Esophagus muscularis mucosa (tissue), 4 donors: ENCODE results near the gene SRGAP3. TPM values are rescaled to one million over a fixed set of nuclear protein-coding genes. Genes with fewer than 3 reads are reported as not detected.

Experiments
- DNase-seq: peaks from one replicate; pipeline ENCODE4 v3.0.0-alpha.2; 2017; ENCODE audit errors: extremely low spot score
- H3K27ac ChIP-seq, 4 donors: fragments of 200-600 bp; sonication (generic); replicated peaks in 1 of 4; 1 replicate in 3 of 4; 2 replicates in 1 of 4; pipeline ENCODE4 v1.5.1; 2016 to 2019; ENCODE audit warnings: mild to moderate bottlenecking in 1 of 4
- H3K27me3 ChIP-seq, 4 donors: fragments of 200-600 bp; sonication (generic); one replicate each; pipeline versions ENCODE4 v1.5.1 to v1.6.0; 2016 to 2019
- H3K36me3 ChIP-seq, 4 donors: fragments of 200-600 bp; sonication (generic); one replicate each; pipeline ENCODE4 v1.5.1; 2016 to 2019
- H3K4me1 ChIP-seq, 4 donors: fragments of 200-600 bp; sonication (generic); one replicate each; pipeline ENCODE4 v1.5.1; 2016 to 2019
- H3K4me3 ChIP-seq, 4 donors: fragments of 200-600 bp; sonication (generic); 1 replicate in 2 of 4; 2 replicates in 2 of 4; pipeline ENCODE4 v1.5.1; 2016 to 2019; ENCODE audit warnings: mild to moderate bottlenecking in 4 of 4, moderate library complexity in 1 of 4
- H3K9me3 ChIP-seq, 4 donors: fragments of 200-600 bp; sonication (generic); 1 replicate in 3 of 4; 2 replicates in 1 of 4; pipeline ENCODE4 v1.5.1; 2016 to 2019
- CTCF ChIP-seq, 3 experiments: fragments of 200-600 bp in 2 of 3; fragments of 450-650 bp in 1 of 3; sonication (generic) in 2 of 3; IDR thresholded peaks; one replicate each; pipeline ENCODE4 v1.5.1; 2017 to 2019; ENCODE audit warnings: antibody characterized with exemption in 3 of 3, mild to moderate bottlenecking in 2 of 3, moderate library complexity in 1 of 3
- EP300 ChIP-seq: sonication (generic); formaldehyde crosslinking; IDR thresholded peaks from one replicate; pipeline ENCODE4 v1.6.1; 2017; ENCODE audit warnings: antibody characterized with exemption
- POLR2A ChIP-seq: fragments of 450-650 bp; IDR thresholded peaks from one replicate; pipeline ENCODE4 v1.6.1; 2017; ENCODE audit warnings: antibody characterized with exemption, moderate library complexity, mild to moderate bottlenecking, low read depth
- POLR2AphosphoS5 ChIP-seq, 2 donors: sonication (generic); formaldehyde crosslinking; IDR thresholded peaks; one replicate each; pipeline ENCODE4 v1.6.1; 2017; ENCODE audit warnings: antibody characterized with exemption in 2 of 2
- WGBS: methylation state at CpG from one replicate; pipeline ENCODE4 v1.1.5; 2018; 5-methylcytosine and 5-hydroxymethylcytosine counted together
- intact Hi-C: fragments of 100-400 bp; cut with DNase I; formaldehyde crosslinking; loops from one replicate; pipeline ENCODE4 v1.15.1; 2023
- total RNA-seq, 4 donors: library from RNA; depleted of rRNA; stranded (reverse); fragments of >200 nt; gene quantifications; one replicate each; pipeline versions ENCODE4 v1.1.0 to v1.2.1, GENCODE V29; 2016

The SRGAP3 gene
- total RNA-seq, 4 donors from 2014 or later = 2.4 to 8.6 (median 3.1) TPM

- intact Hi-C loops = no loop called here
- DNase-seq = no peak
- WGBS = 82% methylated on average over 2 of the region's 2 CpGs
Observed at GRCh38 chr3:9118222-9118621, 131.2 kb downstream of the SRGAP3 start.

GRCh38 chr3:9117220-9117619 is 132.2 kb downstream of the SRGAP3 start:
- no peaks in the 10 kb centered on the region for H3K9me3 ChIP-seq
- no peak for DNase-seq
- H3K27ac ChIP-seq = no peak overlapping the region
- intact Hi-C loops = no loop called here
- WGBS = 77% methylated on average over 1 of the region's 1 CpG
- H3K27me3 ChIP-seq = no peaks in the 10 kb centered on the region
- no peak overlapping the region for H3K4me3 ChIP-seq
- peaks cover 0 to 3% (median 1%) of the 10 kb centered on the region in 4 donors for H3K4me1 ChIP-seq
- peaks cover 0 to 3% (median 0%) of the 10 kb centered on the region in 4 donors for H3K36me3 ChIP-seq
- no peak for TF ChIP-seq CTCF (IDR thresholded peaks at IDR 0.05)
- no peak for TF ChIP-seq POLR2AphosphoS5 (IDR thresholded peaks at IDR 0.05)
- TF ChIP-seq POLR2A = no peak
- TF ChIP-seq EP300 = no peak

More at GRCh38 chr3:9118222-9118621, 131.2 kb downstream of the SRGAP3 start:
- Histone ChIP-seq H3K9me3 (no peaks in the 10 kb centered on the region), H3K27ac (no peak overlapping the region), H3K27me3 (no peaks in the 10 kb centered on the region), H3K4me3 (no peak overlapping the region), H3K36me3 (peaks cover 0 to 3% (median 0%) of the 10 kb centered on the region in 4 donors), H3K4me1 (no peaks in the 10 kb centered on the region)
- TF ChIP-seq POLR2A (no peak), CTCF (IDR thresholded peaks at IDR 0.05) (no peak), EP300 (no peak), POLR2AphosphoS5 (IDR thresholded peaks at IDR 0.05) (no peak)

GRCh38 chr3:9116336-9116735 is 133.1 kb downstream of the SRGAP3 start:
- DNase-seq = no peak
- TF ChIP-seq POLR2A = no peak
- TF ChIP-seq CTCF (IDR thresholded peaks at IDR 0.05) = no peak
- no peaks in the 10 kb centered on the region for H3K27me3 ChIP-seq
- no peak overlapping the region for H3K4me3 ChIP-seq
- intact Hi-C loops = no loop called here
- WGBS = 86% methylated on average over 3 of the region's 3 CpGs
- H3K4me1 ChIP-seq = peaks cover 0 to 12% (median 10%) of the 10 kb centered on the region in 4 donors
- no peaks in the 10 kb centered on the region for H3K36me3 ChIP-seq
- no peak overlapping the region for H3K27ac ChIP-seq
- H3K9me3 ChIP-seq = no peaks in the 10 kb centered on the region

- no peak overlapping the region for H3K27ac ChIP-seq
- H3K36me3 ChIP-seq = no peaks in the 10 kb centered on the region
- H3K9me3 ChIP-seq = no peaks in the 10 kb centered on the region
- TF ChIP-seq POLR2A (no peak), EP300 (no peak), POLR2AphosphoS5 (IDR thresholded peaks at IDR 0.05) (no peak), CTCF (IDR thresholded peaks at IDR 0.05) (no peak)
- no peaks in the 10 kb centered on the region for H3K27me3 ChIP-seq
- H3K4me3 ChIP-seq = no peak overlapping the region
- peaks cover 0 to 14% (median 10%) of the 10 kb centered on the region in 4 donors for H3K4me1 ChIP-seq
- intact Hi-C loops = no loop called here
- DNase-seq = no peak
- WGBS = 85% methylated on average over 2 of the region's 2 CpGs
Observed at GRCh38 chr3:9115336-9115735, 134.1 kb downstream of the SRGAP3 start.

GRCh38 chr3:9113040-9113439 is 136.4 kb downstream of the SRGAP3 start:
- TF ChIP-seq POLR2AphosphoS5 (IDR thresholded peaks at IDR 0.05) (no peak), CTCF (IDR thresholded peaks at IDR 0.05) (no peak)
- no peaks in the 10 kb centered on the region for H3K9me3 ChIP-seq
- WGBS = 100% methylated on average over 4 of the region's 4 CpGs
- no peaks in the 10 kb centered on the region for H3K36me3 ChIP-seq
- H3K27ac ChIP-seq = no peak overlapping the region
- H3K27me3 ChIP-seq = no peaks in the 10 kb centered on the region
- intact Hi-C loops = loop anchor here (2.0 kb wide), 1 partner anchor 28 kb away; no protein-coding TSS in a partner anchor
- no peak overlapping the region for H3K4me3 ChIP-seq
- H3K4me1 ChIP-seq = peaks cover 0 to 19% (median 10%) of the 10 kb centered on the region in 4 donors
- DNase-seq = no peak
